DMS153 treated with DMSO at 0.1 percent for 48 hours (cell line): ENCODE measurements around the gene SLC25A25.
"Not testable (repeated sequence)": the region's sequence is repeated elsewhere in the genome, so short reads cannot be mapped to it uniquely, and the experiment has no call there.

Experiments used
- DNase-seq: peaks from one replicate; lab custom pipeline; 2025; ENCODE audit not compliant: unreplicated experiment; lab: John Stamatoyannopoulos, UW

Gene SLC25A25

GRCh38 chr9:128067645-128068385 is at the start of gene SLC25A25:
TSS of gene SLC25A25 (plus strand) at chr9:128068232. CDS start at chr9:128068320, 88 bp downstream.
- peak; percentile 95 for DNase-seq

GRCh38 chr9:128020692-128021091 is 47.3 kb upstream of the SLC25A25 start:
- DNase-seq: no peak

- DNase-seq: no peak
Measured at GRCh38 chr9:128021098-128021497, 46.9 kb upstream of the SLC25A25 start.

- no peak for DNase-seq
Measured at GRCh38 chr9:128022886-128023285, 45.1 kb upstream of the SLC25A25 start.

GRCh38 chr9:128023671-128024070 is 44.4 kb upstream of the SLC25A25 start:
- DNase-seq: not testable (repeated sequence)

GRCh38 chr9:128024761-128025308 is 43.2 kb upstream of the SLC25A25 start:
- no peak for DNase-seq

GRCh38 chr9:128025736-128026135 is 42.3 kb upstream of the SLC25A25 start:
- DNase-seq: no peak

GRCh38 chr9:128026255-128026772 is 41.7 kb upstream of the SLC25A25 start:
- no peak for DNase-seq

GRCh38 chr9:128026773-128027541 is 41.1 kb upstream of the SLC25A25 start:
- peak; percentile 2 for DNase-seq

GRCh38 chr9:128027705-128028104 is 40.3 kb upstream of the SLC25A25 start:
- no peak for DNase-seq

GRCh38 chr9:128033609-128034008 is 34.4 kb upstream of the SLC25A25 start:
- no peak for DNase-seq

- DNase-seq: peak; percentile 80
Measured at GRCh38 chr9:128034821-128035652, 33.0 kb upstream of the SLC25A25 start.

GRCh38 chr9:128036522-128036921 is 31.5 kb upstream of the SLC25A25 start:
- DNase-seq: not testable (repeated sequence)

- DNase-seq: not testable (repeated sequence)
Measured at GRCh38 chr9:128040783-128041182, 27.2 kb upstream of the SLC25A25 start.

- DNase-seq: no peak
Measured at GRCh38 chr9:128042043-128042442, 26.0 kb upstream of the SLC25A25 start.

- DNase-seq: no peak
Measured at GRCh38 chr9:128043467-128043868, 24.6 kb upstream of the SLC25A25 start.

- not testable (repeated sequence) for DNase-seq
Measured at GRCh38 chr9:128045409-128045808, 22.6 kb upstream of the SLC25A25 start.

- no peak for DNase-seq
Measured at GRCh38 chr9:128045831-128046230, 22.2 kb upstream of the SLC25A25 start.

GRCh38 chr9:128047231-128047630 is 20.8 kb upstream of the SLC25A25 start:
- DNase-seq: no peak

- no peak for DNase-seq
Measured at GRCh38 chr9:128048663-128049062, 19.4 kb upstream of the SLC25A25 start.

- no peak for DNase-seq
Measured at GRCh38 chr9:128049843-128050242, 18.2 kb upstream of the SLC25A25 start.
